T-cell (primary cell): ENCODE results near the gene ADGRD1. TPM values are rescaled to one million over a fixed set of nuclear protein-coding genes. Genes with fewer than 3 reads are reported as not detected.

Experiments used
- ATAC-seq, 4 experiments: fragments of 200-7000 bp in 3 of 4; fragments of 150-1000 bp in 1 of 4; cut with Tn5 transposase; replicated peaks in 1 of 4; 1 replicate in 3 of 4; 2 replicates in 1 of 4; pipeline ENCODE4 v1.10.0; 2021; ENCODE audit warnings: moderate library complexity in 3 of 4, mild to moderate bottlenecking in 2 of 4, moderate number of reproducible peaks in 1 of 4
- CTCF ChIA-PET, 2 donors: fragments of 300-600 bp; sonication (Branson Sonifier 250); formaldehyde crosslinking; loops; one replicate each; lab custom pipeline; 2022; ENCODE audit warnings: antibody characterized with exemption in 2 of 2; lab: Charles Lee
- POLR2A ChIA-PET, 2 donors: fragments of 300-600 bp; sonication (Branson Sonifier 250); formaldehyde crosslinking; loops; one replicate each; lab custom pipeline; 2022; ENCODE audit warnings: antibody characterized with exemption in 2 of 2; lab: Charles Lee
- DNase-seq, 35 experiments: peaks; one replicate each; pipeline versions ENCODE4 v3.0.0 to v3.0.0-alpha.2; 2013 to 2023
- H3K27ac ChIP-seq: one replicate; pipeline ENCODE4 v1.5.1; 2013; ENCODE audit warnings: low read length
- H3K27me3 ChIP-seq, 2 experiments: replicated peaks in 1 of 2; 1 replicate in 1 of 2; 2 replicates in 1 of 2; pipeline versions ENCODE4 v1.6.1 to v1.7.0; 2013; ENCODE audit warnings: low read length in 1 of 2, mixed read lengths in 1 of 2; ENCODE audit not compliant: control insufficient read depth in 2 of 2, insufficient read depth in 2 of 2; ENCODE audit errors: extremely low read depth in 1 of 2
- H3K36me3 ChIP-seq, 2 donors: 1 replicate in 1 of 2; 2 replicates in 1 of 2; pipeline versions ENCODE4 v1.6.1 to v1.7.0; 2013; ENCODE audit warnings: low read length in 1 of 2; ENCODE audit not compliant: control insufficient read depth in 2 of 2, insufficient read depth in 1 of 2; ENCODE audit errors: extremely low read depth in 1 of 2
- H3K4me1 ChIP-seq, 2 experiments: 1 replicate in 1 of 2; 2 replicates in 1 of 2; pipeline versions ENCODE4 v1.6.1 to v1.7.0; 2013; ENCODE audit warnings: low read length in 2 of 2, mixed read lengths in 1 of 2; ENCODE audit not compliant: insufficient read depth in 2 of 2, control insufficient read depth in 1 of 2; ENCODE audit errors: extremely low read depth in 1 of 2
- H3K4me3 ChIP-seq, 2 donors: 1 replicate in 1 of 2; 2 replicates in 1 of 2; pipeline versions ENCODE4 v1.5.1 to v1.7.0; 2013; ENCODE audit warnings: mild to moderate bottlenecking in 2 of 2, low read length in 1 of 2, moderate library complexity in 1 of 2; ENCODE audit not compliant: control insufficient read depth in 1 of 2; ENCODE audit errors: extremely low read depth in 1 of 2
- H3K9me3 ChIP-seq: 2 replicates; pipeline ENCODE4 v1.7.0; 2013
- H3K27ac Mint-ChIP-seq, 2 donors: one replicate each; pipeline ENCODE4 v1.8.0; 2020 to 2021; ENCODE audit warnings: mild to moderate bottlenecking in 2 of 2, mixed read lengths in 2 of 2
- H3K27me3 Mint-ChIP-seq, 2 donors: one replicate each; pipeline ENCODE4 v1.8.0; 2021 to 2022; ENCODE audit warnings: mixed read lengths in 2 of 2
- H3K36me3 Mint-ChIP-seq: one replicate; pipeline ENCODE4 v1.8.0; 2021; ENCODE audit warnings: mixed read lengths
- H3K4me1 Mint-ChIP-seq, 3 donors: one replicate each; pipeline ENCODE4 v1.8.0; 2020 to 2022; ENCODE audit warnings: mixed read lengths in 3 of 3, mild to moderate bottlenecking in 1 of 3
- H3K4me3 Mint-ChIP-seq, 3 donors: one replicate each; pipeline ENCODE4 v1.8.0; 2020 to 2022; ENCODE audit warnings: mild to moderate bottlenecking in 3 of 3, mixed read lengths in 3 of 3, moderate library complexity in 3 of 3
- H3K9me3 Mint-ChIP-seq, 3 donors: one replicate each; pipeline ENCODE4 v1.8.0; 2020 to 2022; ENCODE audit warnings: mixed read lengths in 3 of 3
- WGBS: methylation state at CpG from one replicate; pipeline ENCODE4 v1.1.5; 2013; ENCODE audit warnings: missing lambda C conversion rate; ENCODE audit not compliant: insufficient coverage; 5-methylcytosine and 5-hydroxymethylcytosine counted together
- total RNA-seq, 35 experiments: library from RNA in 6 of 35; stranded (reverse) in 6 of 35; fragments of 120-200 nt in 1 of 35; gene quantifications; one replicate each; pipeline versions ENCODE4 v1.2.1 to v1.2.4 and lab custom pipeline; 2013 to 2026

ADGRD1 gene
- total RNA-seq, 5 donors from 2014 or later (not counting 1 experiment from before 2014, with no cell fraction given) = 0.29 to 1.1 (median 0.43) TPM; not detected in 1

DNA sequence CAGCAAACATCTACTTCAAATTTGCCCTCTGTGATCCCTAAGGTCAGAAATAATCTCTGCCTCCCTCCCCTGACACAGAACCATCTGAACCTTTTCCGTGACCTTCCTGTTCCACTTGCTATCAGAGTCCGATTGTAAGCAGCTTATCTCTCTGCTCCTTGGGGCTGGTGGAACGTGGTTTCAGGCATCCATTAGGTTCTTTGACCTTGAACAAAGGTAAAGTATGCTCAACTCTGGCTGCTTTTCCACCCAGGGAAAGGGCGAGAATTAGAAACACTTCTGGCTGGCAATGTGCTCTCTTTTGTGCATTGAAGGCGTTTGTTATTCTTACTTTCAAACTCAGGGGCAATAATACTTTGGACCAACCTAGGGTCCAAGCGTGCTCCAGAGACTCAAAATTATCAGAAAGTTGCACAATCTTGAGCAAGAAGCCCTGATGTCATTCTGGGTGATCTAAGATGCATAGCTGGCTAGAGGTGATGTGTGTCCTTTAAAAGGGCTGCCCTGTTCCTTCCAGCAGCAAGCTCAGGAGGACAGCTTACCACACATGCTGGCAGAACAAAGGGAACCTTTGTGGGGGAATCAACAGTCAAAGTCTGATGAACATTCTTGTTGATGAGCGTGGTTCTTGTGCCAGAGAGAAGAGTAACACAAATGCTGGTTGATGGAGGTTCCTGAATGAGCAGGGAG lies 29.8 kb downstream of the ADGRD1 start:
- peaks cover 2 to 26% of the 10 kb centered on the region in 2 experiments for H3K27me3 ChIP-seq
- WGBS = 60% methylated on average over 1 of the region's 7 CpGs
- no peaks in the 10 kb centered on the region for H3K9me3 ChIP-seq
- H3K27ac ChIP-seq = no peak overlapping the region
- H3K4me1 ChIP-seq = no peaks in the 10 kb centered on the region
- Mint-ChIP-seq H3K9me3 (no peaks in the 10 kb centered on the region), H3K36me3 (no peaks in the 10 kb centered on the region), H3K27me3 (peaks cover 19 to 35% of the 10 kb centered on the region in 2 donors), H3K4me3 (no peak overlapping the region), H3K27ac (no peak overlapping the region), H3K4me1 (peaks cover 0 to 5% (median 0%) of the 10 kb centered on the region in 3 donors)
- no peak overlapping the region for H3K4me3 ChIP-seq
- ATAC-seq (no peak), DNase-seq (no peak)
- ChIA-PET CTCF (no interaction called here), POLR2A (no interaction called here)
- no peaks in the 10 kb centered on the region for H3K36me3 ChIP-seq

DNA sequence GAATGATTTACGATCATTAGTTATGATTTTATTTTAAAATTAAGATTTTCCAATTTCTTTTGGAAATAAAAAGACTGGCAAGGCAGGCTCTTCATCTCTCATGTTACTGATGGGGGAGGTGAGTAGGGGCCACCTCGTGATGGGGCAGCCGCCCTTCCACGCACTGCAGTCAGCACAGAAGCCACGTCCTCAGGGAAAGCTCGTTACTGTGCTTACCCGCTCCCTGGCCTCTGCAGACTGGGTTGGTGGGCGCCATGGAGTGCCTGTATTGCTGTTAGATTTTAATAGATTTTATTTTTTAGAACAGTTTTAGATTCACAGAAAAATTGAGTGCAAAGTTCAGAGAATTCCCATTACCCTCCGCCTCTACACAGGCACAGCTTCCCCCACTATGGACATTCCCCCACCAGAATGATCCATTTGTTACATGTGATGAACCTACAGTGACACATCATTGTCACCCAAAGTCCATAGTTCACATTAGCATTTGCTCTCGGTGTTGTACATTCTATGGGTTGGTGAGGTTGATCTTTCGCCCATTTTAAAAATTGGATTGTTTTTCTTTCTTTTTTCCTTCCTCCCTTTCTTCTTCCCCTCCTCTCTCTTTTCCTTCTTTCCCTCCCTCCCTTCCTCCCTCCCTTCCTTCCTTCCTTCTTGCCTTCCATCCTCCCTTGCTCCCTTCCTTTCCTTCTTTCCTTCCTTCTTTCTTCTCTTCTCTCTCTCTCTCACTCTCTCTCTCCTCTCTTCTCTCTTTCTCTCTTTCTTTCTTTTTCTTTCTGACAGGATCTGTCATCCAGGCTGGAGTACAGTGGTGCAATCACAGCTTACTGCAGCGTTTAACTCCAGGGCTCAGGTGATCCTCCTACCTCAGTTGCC lies 30.7 kb downstream of the ADGRD1 start:
- no peak overlapping the region for H3K4me3 ChIP-seq
- POLR2A ChIA-PET = no interaction called here
- CTCF ChIA-PET = interaction anchor here in 1 of 2 donors (0.7 kb wide), 1 partner anchor 160 kb away, joined by 4 read pairs; no protein-coding TSS in a partner anchor
- Mint-ChIP-seq H3K27me3 (peaks cover 19 to 38% of the 10 kb centered on the region in 2 donors), H3K27ac (no peak overlapping the region), H3K4me3 (no peak overlapping the region), H3K9me3 (no peaks in the 10 kb centered on the region), H3K36me3 (no peaks in the 10 kb centered on the region), H3K4me1 (peaks cover 0 to 5% (median 0%) of the 10 kb centered on the region in 3 donors)
- no peak overlapping the region for H3K27ac ChIP-seq
- DNase-seq (no peak), ATAC-seq (no peak)
- 68% methylated on average over 3 of the region's 12 CpGs for WGBS
- H3K27me3 ChIP-seq = peaks cover 2 to 27% of the 10 kb centered on the region in 2 experiments
- no peaks in the 10 kb centered on the region for H3K36me3 ChIP-seq
- no peaks in the 10 kb centered on the region for H3K4me1 ChIP-seq
- no peaks in the 10 kb centered on the region for H3K9me3 ChIP-seq

DNA sequence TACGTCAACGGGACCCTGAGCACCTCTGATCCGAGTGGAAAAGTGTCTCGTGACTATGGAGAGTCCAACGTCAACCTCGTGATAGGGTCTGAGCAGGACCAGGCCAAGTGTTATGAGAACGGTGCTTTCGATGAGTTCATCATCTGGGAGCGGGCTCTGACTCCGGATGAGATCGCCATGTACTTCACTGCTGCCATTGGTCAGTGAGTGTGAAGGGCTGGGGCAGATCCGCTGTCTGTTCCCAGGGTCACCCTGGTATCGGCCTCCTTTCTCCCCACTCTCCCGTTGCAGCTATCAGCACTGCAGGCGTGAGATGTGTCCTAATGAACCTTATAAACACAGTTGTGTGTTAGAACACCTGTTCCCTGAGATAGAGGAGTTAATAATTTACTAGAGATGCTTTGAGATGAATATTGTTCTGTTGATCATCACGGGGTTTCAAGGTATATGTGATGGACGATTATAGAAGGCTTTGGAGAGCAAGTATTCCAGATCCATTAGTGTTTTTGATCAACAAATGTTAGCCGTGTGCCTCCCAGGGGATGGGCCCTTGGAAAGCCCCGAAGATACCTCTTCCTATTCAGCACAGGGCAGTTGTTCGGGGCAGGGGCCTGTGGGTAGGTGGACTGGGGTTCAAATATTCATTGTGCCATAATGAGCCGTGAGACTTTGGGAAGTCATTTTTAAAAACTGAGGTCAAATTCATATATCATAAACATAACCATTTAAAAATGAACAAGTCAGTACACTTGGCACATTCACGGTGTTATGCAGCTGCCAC lies 33.6 kb downstream of the ADGRD1 start:
- no peaks in the 10 kb centered on the region for H3K36me3 Mint-ChIP-seq

DNA sequence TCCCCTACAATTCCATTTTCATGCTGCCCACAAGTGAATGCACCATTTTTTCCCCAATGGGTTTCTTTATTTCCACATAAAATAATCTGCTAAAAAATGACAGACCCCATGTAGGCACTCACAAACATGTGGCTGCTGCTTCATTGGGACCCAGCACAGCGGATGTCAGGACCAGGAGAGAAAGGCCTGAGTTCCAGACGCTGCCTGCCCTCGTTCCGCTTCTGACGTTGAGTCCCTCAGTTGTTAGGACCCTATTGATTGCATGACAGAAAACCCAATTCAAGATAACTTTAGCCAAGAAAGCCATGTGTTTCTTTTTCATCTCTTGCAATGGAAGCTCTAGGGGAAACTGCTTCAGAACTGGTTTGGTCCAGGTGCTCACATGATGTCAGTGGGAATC lies 34.6 kb downstream of the ADGRD1 start:
- ATAC-seq (no peak), DNase-seq (no peak)
- Histone ChIP-seq H3K4me3 (no peak overlapping the region), H3K9me3 (no peaks in the 10 kb centered on the region), H3K27ac (no peak overlapping the region), H3K4me1 (no peaks in the 10 kb centered on the region), H3K36me3 (no peaks in the 10 kb centered on the region), H3K27me3 (peaks cover 2 to 24% of the 10 kb centered on the region in 2 experiments)
- H3K4me3 Mint-ChIP-seq = no peak overlapping the region
- ChIA-PET CTCF (no interaction called here), POLR2A (no interaction called here)
- H3K4me1 Mint-ChIP-seq = peaks cover 0 to 4% (median 0%) of the 10 kb centered on the region in 3 donors
- peaks cover 19 to 38% of the 10 kb centered on the region in 2 donors for H3K27me3 Mint-ChIP-seq
- WGBS = 83% methylated on average over 5 of the region's 5 CpGs
- H3K9me3 Mint-ChIP-seq = no peaks in the 10 kb centered on the region
- no peak overlapping the region for H3K27ac Mint-ChIP-seq
- H3K36me3 Mint-ChIP-seq = no peaks in the 10 kb centered on the region

More for the DNA sequence above, 33.6 kb downstream of the ADGRD1 start:
- peaks cover 2 to 23% of the 10 kb centered on the region in 2 experiments for H3K27me3 ChIP-seq
- ATAC-seq (no peak), DNase-seq (no peak)
- Mint-ChIP-seq H3K4me1 (peaks cover 0 to 4% (median 0%) of the 10 kb centered on the region in 3 donors), H3K9me3 (no peaks in the 10 kb centered on the region), H3K4me3 (no peak overlapping the region), H3K27ac (no peak overlapping the region), H3K27me3 (peaks cover 22 to 38% of the 10 kb centered on the region in 2 donors)
- no peaks in the 10 kb centered on the region for H3K9me3 ChIP-seq
- H3K36me3 ChIP-seq = no peaks in the 10 kb centered on the region
- no peak overlapping the region for H3K4me3 ChIP-seq
- 84% methylated on average over 13 of the region's 22 CpGs for WGBS
- H3K4me1 ChIP-seq = no peaks in the 10 kb centered on the region
- ChIA-PET POLR2A (no interaction called here), CTCF (no interaction called here)
- no peak overlapping the region for H3K27ac ChIP-seq

DNA sequence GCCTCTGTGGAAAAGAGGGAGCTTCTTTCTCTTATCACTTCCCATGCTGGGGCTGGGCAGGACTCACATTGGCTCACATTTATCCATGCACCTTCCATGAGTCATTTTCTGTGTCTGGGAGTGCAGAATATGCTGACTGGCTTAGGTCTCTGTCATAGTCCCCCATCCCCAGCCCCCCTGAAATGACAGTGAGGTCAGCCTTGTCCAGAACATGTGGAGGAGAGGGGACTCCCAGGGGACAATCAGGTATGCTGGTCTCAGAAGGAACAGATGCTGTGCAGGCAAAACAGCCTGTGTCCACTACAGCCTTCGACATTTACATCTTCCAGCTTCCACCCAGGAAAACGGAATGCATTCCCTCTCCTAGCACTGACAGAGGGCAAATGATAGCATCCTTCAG lies 35.0 kb downstream of the ADGRD1 start:
- peaks cover 19 to 38% of the 10 kb centered on the region in 2 donors for H3K27me3 Mint-ChIP-seq
- no peak overlapping the region for H3K4me3 ChIP-seq
- DNase-seq = no peak
- no peaks in the 10 kb centered on the region for H3K9me3 Mint-ChIP-seq
- H3K27ac Mint-ChIP-seq = no peak overlapping the region
- ChIA-PET POLR2A (no interaction called here), CTCF (no interaction called here)
- H3K4me1 ChIP-seq = no peaks in the 10 kb centered on the region
- no peak for ATAC-seq
- H3K4me1 Mint-ChIP-seq = peaks cover 0 to 4% (median 0%) of the 10 kb centered on the region in 3 donors
- no peak overlapping the region for H3K27ac ChIP-seq
- H3K36me3 Mint-ChIP-seq = no peaks in the 10 kb centered on the region
- H3K4me3 Mint-ChIP-seq = no peak overlapping the region
- H3K27me3 ChIP-seq = peaks cover 2 to 29% of the 10 kb centered on the region in 2 experiments
- no peaks in the 10 kb centered on the region for H3K36me3 ChIP-seq
- WGBS = no CpG with 5 or more reads among the region's 2 CpGs
- H3K9me3 ChIP-seq = no peaks in the 10 kb centered on the region

DNA sequence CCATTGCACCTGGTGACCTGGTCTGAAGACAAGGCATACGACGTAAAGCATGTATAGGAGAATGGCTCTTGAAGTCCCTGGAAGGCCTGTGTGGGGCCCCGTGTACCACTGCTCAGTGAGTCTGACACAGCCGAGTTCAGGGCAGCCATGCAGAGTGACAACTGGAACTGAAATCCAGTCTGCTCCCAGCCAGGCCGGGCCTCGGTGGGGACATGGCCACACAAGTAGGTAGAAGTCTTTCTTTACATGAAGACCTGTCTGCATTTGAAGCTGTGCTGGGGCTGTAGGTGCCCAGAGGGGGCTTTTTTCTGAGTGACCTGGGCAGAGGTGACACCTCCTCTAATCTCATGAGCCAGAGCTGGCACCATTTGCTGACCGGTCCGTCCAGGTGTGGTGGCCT lies 35.7 kb downstream of the ADGRD1 start:
- Histone ChIP-seq H3K4me1 (no peaks in the 10 kb centered on the region), H3K27me3 (peaks cover 2 to 30% of the 10 kb centered on the region in 2 experiments), H3K36me3 (no peaks in the 10 kb centered on the region), H3K9me3 (no peaks in the 10 kb centered on the region), H3K4me3 (no peak overlapping the region), H3K27ac (no peak overlapping the region)
- no peaks in the 10 kb centered on the region for H3K9me3 Mint-ChIP-seq
- no peak overlapping the region for H3K4me3 Mint-ChIP-seq
- no peak for ATAC-seq
- CTCF ChIA-PET = no interaction called here
- H3K27me3 Mint-ChIP-seq = peaks cover 19 to 38% of the 10 kb centered on the region in 2 donors
- H3K36me3 Mint-ChIP-seq = no peaks in the 10 kb centered on the region
- no peak overlapping the region for H3K27ac Mint-ChIP-seq
- H3K4me1 Mint-ChIP-seq = peaks cover 0 to 4% (median 0%) of the 10 kb centered on the region in 3 donors
- WGBS = 87% methylated on average over 6 of the region's 8 CpGs
- POLR2A ChIA-PET = no interaction called here
- no peak for DNase-seq
